Adrenal gland (tissue), 12 donors: ENCODE measurements around the gene WASHC3. TPM values are rescaled to one million over a fixed set of nuclear protein-coding genes. Genes with fewer than 3 reads are reported as not detected.

Experiments
- DNase-seq, 7 donors: peaks; one replicate each; pipeline ENCODE4 v3.0.0-alpha.2; 2019 to 2020
- H3K27ac ChIP-seq, 5 donors: fragments of 200-600 bp; sonication (generic) in 4 of 5; 1 replicate in 3 of 5; 2 replicates in 2 of 5; pipeline versions ENCODE4 v1.5.1 to v1.8.0; 2016 to 2020; ENCODE audit warnings: mild to moderate bottlenecking in 1 of 5
- H3K27me3 ChIP-seq: fragments of 200-600 bp; 2 replicates; pipeline ENCODE4 v1.8.0; 2021
- H3K36me3 ChIP-seq, 2 donors: fragments of 200-600 bp; replicated peaks in 1 of 2; 1 replicate in 1 of 2; 2 replicates in 1 of 2; pipeline versions ENCODE4 v1.5.1 to v1.8.0; 2018 to 2022
- H3K4me1 ChIP-seq, 2 donors: fragments of 200-600 bp; replicated peaks in 1 of 2; 1 replicate in 1 of 2; 2 replicates in 1 of 2; pipeline versions ENCODE4 v1.5.1 to v1.8.0; 2018 to 2021
- H3K4me3 ChIP-seq, 4 donors: fragments of 200-600 bp; sonication (generic) in 3 of 4; one replicate each; pipeline ENCODE4 v1.5.1; 2016 to 2018
- H3K9me3 ChIP-seq, 3 donors: fragments of 200-600 bp; sonication (generic) in 1 of 3; replicated peaks in 1 of 3; 1 replicate in 2 of 3; 2 replicates in 1 of 3; pipeline versions ENCODE4 v1.5.1 to v1.8.0; 2016 to 2021
- POLR2A ChIP-seq, 2 donors: fragments of 450-650 bp; IDR thresholded peaks; one replicate each; pipeline ENCODE4 v1.6.1; 2017; ENCODE audit warnings: antibody characterized with exemption in 2 of 2, mild to moderate bottlenecking in 2 of 2, moderate library complexity in 1 of 2
- WGBS, 4 donors: extraction: QIAGEN DNeasy Blood & Tissue Kit in 2 of 4; methylation state at CpG; one replicate each; pipeline versions ENCODE4 v1.1.5 to v1.1.7; 2013 to 2017; 5-methylcytosine and 5-hydroxymethylcytosine counted together
- intact Hi-C, 2 donors: fragments of 100-400 bp; cut with DNase I; formaldehyde crosslinking; loops; one replicate each; pipeline versions ENCODE4 v1.14.1 to v1.15.0; 2022 to 2023
- polyA plus RNA-seq, 3 donors: library from polyadenylated mRNA; stranded (reverse); fragments of 200-250 nt in 2 of 3; fragments of 350-450 nt in 1 of 3; fragmentation: Illumina TruSeq in 1 of 3; extraction: RNeasy Lipid Tissue Mini Kit (QIAGEN cat#74804) in 1 of 3; gene quantifications; one replicate each; pipeline ENCODE4 v1.2.3, GENCODE V29; 2013 to 2014
- total RNA-seq, 9 donors: library from RNA; depleted of rRNA in 4 of 9; stranded (reverse); fragments of >200 nt in 4 of 9; fragments of 120-200 nt in 1 of 9; fragmentation: NEBNext Ultra II Directional in 1 of 9; extraction: Animal tissue kit (Norgen Biotek cat#: 25700) in 1 of 9; gene quantifications; one replicate each; pipeline versions ENCODE4 v1.1.0 to v1.2.4, GENCODE V29; 2013 to 2023
- donor health status: healthy with polysubstance abuse.
- donor health status: Bipolar disorder and iron deficiency.
- donor health status: DM: yes; HTN: yes; CAD: no.
- donor health status: DM: no; HTN: no; CAD: no.
- donor health status: DM: no; HTN: no; CAD: no.
- donor health status: DM: yes; HTN: yes; CAD: no.

WASHC3 gene
- total and polyA plus RNA-seq, 12 donors = 37.8 to 101 (median 57.6) TPM

GRCh38 chr12:101963697-101964096 is 98.1 kb downstream of the WASHC3 start:
- Histone ChIP-seq H3K27ac (no peak overlapping the region), H3K36me3 (no peaks in the 10 kb centered on the region), H3K9me3 (no peaks in the 10 kb centered on the region), H3K27me3 (no peaks in the 10 kb centered on the region), H3K4me3 (no peak overlapping the region), H3K4me1 (no peaks in the 10 kb centered on the region)
- TF ChIP-seq POLR2A (IDR thresholded peaks at IDR 0.05) = no peak
- peak in 1 of 7 donors; percentile 12 for DNase-seq
- WGBS, 4 donors = 20 to 33% (median 31%) methylated on average over 1 of the region's 1 CpG
- intact Hi-C loops = no loop called here

Other genes starting within 250 kb of the WASHC3 start
- gene GNPTAB, start 231.0 kb downstream of the WASHC3 start, total RNA-seq = 10 to 100 TPM in 8 of 9 donors, 1 to 10 TPM in 1; 8.6 to 31.3 (median 19.4) TPM
- 10 to 100 TPM in 2 of 3 donors, 1 to 10 TPM in 1; 7.6 to 11.2 (median 10.7) TPM for gene GNPTAB, start 231.0 kb downstream of the WASHC3 start, polyA plus RNA-seq
- 10 to 100 TPM in 8 of 9 donors, 1 to 10 TPM in 1; 4.3 to 46.4 (median 34.3) TPM for gene DRAM1, start 184.4 kb downstream of the WASHC3 start, total RNA-seq
- gene DRAM1, start 184.4 kb downstream of the WASHC3 start, polyA plus RNA-seq = 10 to 100 TPM; 14.7 to 25.6 (median 17.4) TPM
- 10 to 100 TPM; 16.2 to 80.8 (median 29.7) TPM for gene NUP37, start 58.1 kb upstream of the WASHC3 start, total RNA-seq
- gene NUP37, start 58.1 kb upstream of the WASHC3 start, polyA plus RNA-seq = 10 to 100 TPM in 2 of 3 donors, 1 to 10 TPM in 1; 8.6 to 28.3 (median 12.5) TPM
- gene PARPBP, start 58.2 kb upstream of the WASHC3 start, total RNA-seq = 1 to 10 TPM in 8 of 9 donors, under 1 TPM in 1; 0.67 to 7.8 (median 1.4) TPM
- gene PARPBP, start 58.2 kb upstream of the WASHC3 start, polyA plus RNA-seq = 1 to 10 TPM in 2 of 3 donors, under 1 TPM in 1; 0.80 to 2.8 (median 1.3) TPM
- gene PMCH, start 135.8 kb upstream of the WASHC3 start, total RNA-seq = not detected
- not detected for gene PMCH, start 135.8 kb upstream of the WASHC3 start, polyA plus RNA-seq